ENCODE data around the gene PIP5K1B. TPM values are rescaled to one million over a fixed set of nuclear protein-coding genes. Genes with fewer than 3 reads are reported as not detected.

PIP5K1B gene
- total and polyA plus RNA-seq, 2 of the 13 experiments (the other 11 are each of a cell fraction or from before 2014, with no cell fraction given), result 15.8 to 17.5 TPM

GRCh38 chr9:68779558-68780379, 74.7 kb downstream of the PIP5K1B start (continued):
- TF ChIP-seq ZNF451 (CRISPR knock-in tag; IDR thresholded peaks at IDR 0.05) (peak; percentile 83), CENPBD1 (CRISPR knock-in tag; IDR thresholded peaks at IDR 0.05; ENCODE audit: borderline replicate concordance, low read depth) (no peak; the same call in 1 of the 2 replicates), KDM5A (IDR thresholded peaks at IDR 0.05; ENCODE audit: borderline replicate concordance, low read length) (peak; percentile 97), ZBTB8A (CRISPR knock-in tag; IDR thresholded peaks at IDR 0.05; ENCODE audit: borderline replicate concordance, low read depth) (no peak), HOXD1 (CRISPR knock-in tag; IDR thresholded peaks at IDR 0.05) (peak; percentile 63; the same call in 1 of the 2 replicates), TSC22D2 (CRISPR knock-in tag; IDR thresholded peaks at IDR 0.05; ENCODE audit: borderline replicate concordance) (no peak), CCDC6 (CRISPR knock-in tag; IDR thresholded peaks at IDR 0.05) (peak; percentile 60; the same call in 1 of the 2 replicates), SUZ12 (IDR thresholded peaks at IDR 0.05; ENCODE audit: low read depth, low read length) (no peak), ZNF512 (CRISPR knock-in tag; IDR thresholded peaks at IDR 0.05) (no peak), NFKBIZ (CRISPR knock-in tag; IDR thresholded peaks at IDR 0.05) (no peak), GMEB2 (CRISPR knock-in tag; IDR thresholded peaks at IDR 0.05; ENCODE audit: low read depth) (no peak; the same call in 1 of the 2 replicates), SRSF1 (optimal IDR thresholded peaks at IDR 0.05; ENCODE audit: low read depth, low read length) (no peak), ATF6 (CRISPR knock-in tag; conservative IDR thresholded peaks at IDR 0.05) (peak; percentile 18; the same call in 1 of the 2 replicates), GZF1 (CRISPR knock-in tag; IDR thresholded peaks at IDR 0.05) (peak; percentile 24; the same call in 1 of the 2 replicates), ATM (IDR thresholded peaks at IDR 0.05; ENCODE audit: borderline replicate concordance) (no peak), TEAD2 (CRISPR knock-in tag; IDR thresholded peaks at IDR 0.05) (no peak), NRL (CRISPR knock-in tag; IDR thresholded peaks at IDR 0.05; ENCODE audit: borderline replicate concordance) (no peak), MED1 (CRISPR knock-in tag; IDR thresholded peaks at IDR 0.05) (peak; percentile 53), ZNF746 (CRISPR knock-in tag; IDR thresholded peaks at IDR 0.05) (no peak; the same call in 1 of the 2 replicates), SOX6 (IDR thresholded peaks at IDR 0.05) (no peak), SOX6 (CRISPR knock-in tag; IDR thresholded peaks at IDR 0.05) (peak; percentile 82)
